ENCODE data around the gene CSAD.

GRCh38 chr12:53174881-53175491, 5.7 kb downstream of the CSAD start:
- TF ChIP-seq CTCF (IDR thresholded peaks at IDR 0.05) (peak in 2 of 12 donors; percentile 16 to 17), POLR2A (IDR thresholded peaks at IDR 0.05) (no peak)
